Activated naive CD4-positive, alpha-beta T cell treated with anti-CD3 and anti-CD28 coated beads, Interleukin-2, amount 50 U/mL, for 16 hours (primary cell): Measurements from ENCODE around the gene JARID2.
"Not testable (repeated sequence)": the region's sequence is repeated elsewhere in the genome, so short reads cannot be mapped to it uniquely, and the experiment has no call there.

ENCODE experiments used
- DNase-seq: peaks from one replicate; pipeline ENCODE4 v3.0.0-alpha.2; 2020

The JARID2 gene

DNA sequence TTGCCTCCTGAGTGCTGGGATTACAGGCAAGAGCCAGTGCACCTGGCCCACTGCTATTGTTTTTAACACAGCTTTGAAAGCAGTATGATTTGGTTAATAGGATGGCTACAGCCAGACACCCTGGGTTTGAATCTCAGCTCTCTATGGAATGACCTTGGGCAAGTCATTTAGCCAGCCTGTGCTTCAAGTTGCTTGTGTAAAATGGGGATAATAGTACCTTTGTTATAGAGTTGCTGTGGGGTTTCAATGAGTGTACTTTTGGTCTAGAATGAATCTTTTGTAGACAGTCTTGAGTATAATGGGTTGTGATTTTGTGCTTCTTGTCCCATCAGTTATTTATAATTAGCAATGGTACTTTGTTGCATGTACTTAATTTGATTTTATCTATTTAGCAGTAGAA, 70.9 kb downstream of the JARID2 start:
- no peak for DNase-seq

GRCh38 chr6:15317251-15317650, 71.4 kb downstream of the JARID2 start:
- no peak for DNase-seq

- no peak for DNase-seq
Observed at GRCh38 chr6:15317934-15318902, 72.3 kb downstream of the JARID2 start.

DNA sequence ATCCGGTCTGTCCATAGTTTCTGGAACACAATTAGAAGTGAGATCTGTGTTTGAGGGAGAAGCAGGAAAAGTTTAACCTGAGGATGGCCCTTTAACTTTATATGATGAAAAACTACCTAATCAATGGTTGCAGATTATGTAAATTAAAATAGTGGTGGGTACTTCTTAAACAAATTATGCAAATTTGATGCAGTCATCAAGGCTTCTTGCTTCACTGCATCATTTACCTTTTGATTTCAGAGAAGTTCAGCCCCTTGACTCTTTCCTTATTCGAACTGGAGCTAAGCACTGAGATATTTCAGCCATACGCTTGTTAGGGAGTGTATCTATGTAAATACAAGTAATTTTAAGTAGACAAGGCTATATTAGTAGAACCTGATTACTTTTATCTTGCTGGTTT, 73.8 kb downstream of the JARID2 start:
- DNase-seq = no peak

GRCh38 chr6:15320693-15321092, 74.8 kb downstream of the JARID2 start:
- no peak for DNase-seq

DNA sequence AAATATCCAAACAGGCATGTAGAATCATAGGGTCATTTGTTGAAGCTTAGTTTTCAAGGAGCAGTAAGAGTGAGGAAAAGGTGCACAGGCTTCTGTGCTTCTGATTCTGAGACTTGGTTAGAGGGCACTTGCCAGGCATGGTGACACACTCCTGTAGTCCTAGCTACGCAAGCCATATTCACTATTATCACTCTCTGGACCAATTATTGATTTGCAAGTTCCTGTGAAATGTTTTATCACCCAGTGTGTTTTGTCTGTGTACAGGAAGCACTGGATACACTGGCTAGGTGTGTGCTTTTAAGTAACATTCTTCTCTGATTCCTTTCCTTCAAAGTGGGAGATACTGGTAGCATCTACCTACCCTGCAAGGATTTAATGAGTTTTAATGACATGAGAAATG, 76.3 kb downstream of the JARID2 start:
- no peak for DNase-seq

- no peak for DNase-seq
Observed at GRCh38 chr6:15322781-15323536, 77.1 kb downstream of the JARID2 start.

- DNase-seq = not testable (repeated sequence)
Observed at GRCh38 chr6:15323611-15324010, 77.7 kb downstream of the JARID2 start.

DNA sequence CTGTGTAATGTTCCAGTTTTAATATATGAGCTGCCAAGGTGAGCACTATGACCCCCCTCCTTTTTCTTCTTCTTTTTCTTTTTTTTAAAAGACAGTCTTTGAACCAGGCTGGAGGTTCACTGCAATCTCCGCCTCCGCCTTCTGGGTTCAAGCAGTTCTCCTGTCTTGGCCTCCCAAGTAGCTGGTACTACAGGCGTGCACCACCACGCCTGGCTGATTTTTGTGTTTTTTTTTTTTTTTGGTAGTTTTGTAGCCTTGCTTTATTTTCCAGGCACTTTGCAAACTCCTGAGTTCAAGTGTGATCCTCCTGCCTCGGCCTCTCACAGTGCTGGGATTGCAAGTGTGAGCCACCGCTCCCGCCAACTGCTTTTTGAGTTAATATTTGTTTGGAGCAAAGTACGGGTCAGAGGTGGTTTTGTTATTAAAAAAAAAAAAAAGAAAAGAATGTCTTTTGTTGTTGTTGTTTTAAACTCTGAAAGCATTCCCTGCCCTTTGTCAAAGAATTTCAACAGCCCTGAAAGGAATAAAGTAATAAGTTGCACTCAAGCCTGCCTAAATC, 78.6 kb downstream of the JARID2 start:
- DNase-seq = no peak

- DNase-seq = no peak
Observed at GRCh38 chr6:15325540-15325955, 79.7 kb downstream of the JARID2 start.

GRCh38 chr6:15326067-15326614, 80.3 kb downstream of the JARID2 start:
- DNase-seq = no peak

GRCh38 chr6:15327271-15327670, 81.4 kb downstream of the JARID2 start:
- DNase-seq = peak; percentile 54

GRCh38 chr6:15329197-15329671, 83.4 kb downstream of the JARID2 start:
- DNase-seq = no peak

DNA sequence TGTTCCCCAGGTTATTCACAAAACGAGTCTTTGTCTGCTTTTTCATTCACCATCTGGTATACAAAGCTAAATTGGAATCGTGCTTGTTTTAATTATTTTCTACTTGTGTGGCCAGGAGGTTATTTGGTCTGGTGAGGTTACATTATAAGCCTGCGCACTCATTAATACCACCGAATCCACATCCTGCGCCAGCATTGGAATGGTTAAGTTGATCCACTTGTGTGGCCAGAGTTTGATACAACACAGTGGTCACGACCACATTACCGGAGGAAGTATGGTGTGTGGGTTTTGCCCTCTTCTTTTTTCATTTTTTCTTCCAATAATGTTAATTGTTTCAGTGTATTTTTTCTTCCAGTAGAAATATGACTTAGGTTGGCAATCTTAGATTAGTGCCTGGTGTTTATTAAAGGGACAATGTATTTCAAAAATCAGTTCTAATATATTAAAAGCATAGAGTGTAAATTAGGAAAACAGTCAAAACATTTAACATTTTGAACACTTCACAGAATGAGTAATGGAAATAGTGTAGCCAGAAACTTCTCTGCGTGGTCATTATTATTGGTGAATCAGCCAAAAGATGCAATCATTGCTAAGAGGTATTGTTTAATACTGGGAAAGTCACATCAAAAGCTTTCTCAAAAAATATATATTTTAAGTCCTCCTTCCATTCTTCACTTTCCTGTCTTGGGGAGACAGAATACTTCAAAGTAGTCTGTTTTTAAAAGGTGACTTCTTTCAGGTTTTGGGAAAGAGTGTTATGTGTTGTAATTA, 84.5 kb downstream of the JARID2 start:
- DNase-seq = no peak

DNA sequence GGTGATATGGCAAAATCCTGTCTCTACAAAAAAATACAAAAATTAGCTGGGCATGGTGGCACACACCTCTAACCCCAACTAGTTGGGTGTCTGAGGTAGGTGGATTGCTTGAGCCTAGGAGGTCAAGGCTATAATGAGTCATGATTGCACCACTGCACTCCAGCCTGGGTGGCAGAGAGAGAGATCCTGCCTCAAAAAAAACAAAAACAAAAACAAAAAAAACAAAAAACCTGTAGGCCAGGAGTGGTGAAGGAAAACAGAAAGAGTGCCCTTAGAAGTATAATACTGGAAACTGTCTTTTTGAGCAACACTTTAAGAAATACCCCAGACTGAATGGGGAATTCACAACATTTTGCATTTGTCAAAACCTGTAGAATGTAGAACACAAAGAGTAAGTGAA, 85.3 kb downstream of the JARID2 start:
- no peak for DNase-seq

GRCh38 chr6:15331629-15332251, 85.9 kb downstream of the JARID2 start:
- no peak for DNase-seq

DNA sequence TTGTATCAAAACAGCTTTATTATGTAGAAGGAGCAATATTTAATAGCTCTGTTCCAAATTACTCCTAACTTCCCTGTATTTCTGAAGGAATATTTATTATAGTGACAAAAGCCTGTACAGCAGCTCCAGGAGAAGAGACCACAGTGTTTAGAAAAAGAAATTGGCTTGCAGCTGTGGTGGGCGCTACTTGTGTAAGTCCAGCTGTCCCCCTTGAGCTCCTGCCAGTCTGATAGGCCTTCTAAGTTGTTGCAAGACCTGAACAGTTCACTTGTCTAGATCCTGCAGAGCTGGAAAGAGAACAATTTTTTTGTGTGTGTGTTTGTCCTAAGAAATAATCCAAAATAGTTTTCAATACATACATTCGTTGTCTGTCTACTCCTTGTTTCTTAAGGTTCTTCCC, 86.6 kb downstream of the JARID2 start:
- DNase-seq = no peak

DNA sequence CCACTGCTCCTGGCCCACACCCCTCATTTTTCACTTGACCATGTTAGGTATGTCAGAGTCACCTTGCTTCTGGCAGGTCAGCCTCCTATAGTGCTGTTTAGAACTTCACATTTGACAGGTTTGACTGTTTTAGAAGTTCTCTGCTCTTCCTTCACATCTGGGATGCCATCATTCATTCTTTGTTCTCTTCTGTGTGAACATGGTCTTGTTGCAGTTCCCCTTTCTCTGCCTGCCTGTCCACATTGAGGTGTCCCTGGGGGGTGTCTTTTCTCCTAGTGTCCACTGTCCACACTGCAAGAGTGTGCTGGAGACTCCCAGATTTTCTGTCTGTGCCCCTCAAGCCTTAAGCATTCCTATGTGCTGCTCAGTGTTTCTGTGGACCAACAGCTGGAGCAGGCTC, 89.5 kb downstream of the JARID2 start:
- DNase-seq = no peak

DNA sequence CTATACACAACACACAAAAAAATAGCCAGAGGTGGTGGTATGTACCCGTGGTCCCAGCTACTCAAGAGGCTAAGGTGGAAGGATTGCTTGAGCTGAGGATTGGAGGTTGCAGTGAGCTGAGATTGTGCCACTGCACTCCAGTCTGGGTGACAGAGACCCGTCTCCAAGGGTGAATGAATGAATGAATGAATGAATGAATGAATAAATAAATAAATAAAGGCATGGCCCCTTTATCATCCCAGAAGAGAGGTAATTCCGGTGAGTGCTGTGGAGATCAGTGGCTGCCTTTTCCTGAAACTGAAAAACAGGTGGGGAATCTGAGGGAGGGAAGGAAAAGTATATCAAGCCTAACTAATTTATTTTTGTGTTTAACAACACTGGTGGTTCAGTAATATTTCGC, 90.0 kb downstream of the JARID2 start:
- DNase-seq = no peak

GRCh38 chr6:15336900-15337560, 91.2 kb downstream of the JARID2 start:
- no peak for DNase-seq

GRCh38 chr6:15337582-15337981, 91.7 kb downstream of the JARID2 start:
- no peak for DNase-seq
